Activated naive CD8-positive, alpha-beta T cell treated with anti-CD3 and anti-CD28 coated beads, Interleukin-2, amount 10 ng/mL, durations not matched to agents 7 days and 5 days (primary cell): ENCODE measurements around the gene EDEM3. TPM values are rescaled to one million over a fixed set of nuclear protein-coding genes. Genes with fewer than 3 reads are reported as not detected.

ENCODE experiments used
- ATAC-seq: fragments of 150-1000 bp; cut with Tn5 transposase; one replicate; pipeline ENCODE4 v1.10.0; 2021; ENCODE audit warnings: low read depth, moderate library complexity
- POLR2A ChIA-PET: fragments of 350-600 bp; sonication (Branson Sonifier 250); formaldehyde crosslinking; loops from one replicate; lab custom pipeline; 2021; ENCODE audit warnings: antibody characterized with exemption; lab: Charles Lee
- DNase-seq: peaks from one replicate; pipeline ENCODE4 v3.0.0; 2021
- H3K27ac Mint-ChIP-seq: one replicate; pipeline ENCODE4 v1.8.0; 2022; ENCODE audit warnings: mild to moderate bottlenecking, mixed read lengths
- H3K27me3 Mint-ChIP-seq: one replicate; pipeline ENCODE4 v1.8.0; 2022; ENCODE audit warnings: mild to moderate bottlenecking, moderate library complexity, mixed read lengths
- H3K36me3 Mint-ChIP-seq: one replicate; pipeline ENCODE4 v1.8.0; 2021; ENCODE audit warnings: mild to moderate bottlenecking, mixed read lengths
- H3K4me1 Mint-ChIP-seq: one replicate; pipeline ENCODE4 v1.8.0; 2021; ENCODE audit warnings: mixed read lengths
- H3K4me3 Mint-ChIP-seq: one replicate; pipeline ENCODE4 v1.8.0; 2022; ENCODE audit warnings: mild to moderate bottlenecking, moderate library complexity, mixed read lengths
- H3K9me3 Mint-ChIP-seq: one replicate; pipeline ENCODE4 v1.8.0; 2021; ENCODE audit warnings: mixed read lengths
- total RNA-seq, 2 experiments: library from RNA; stranded (reverse); gene quantifications; one replicate each; pipeline ENCODE4 v1.2.3, GENCODE V29; 2021

The EDEM3 gene
- total RNA-seq, 2 experiments from 2014 or later: 18.8 to 29.9 TPM

GRCh38 chr1:184759112-184759511, 4.5 kb upstream of the EDEM3 start:
- H3K4me1 Mint-ChIP-seq: peaks cover 9% of the 10 kb centered on the region
- ATAC-seq (no peak), DNase-seq (no peak)
- POLR2A ChIA-PET: no interaction called here
- H3K4me3 Mint-ChIP-seq: no peak overlapping the region
- H3K27ac Mint-ChIP-seq: no peak overlapping the region
- peaks cover 3% of the 10 kb centered on the region for H3K9me3 Mint-ChIP-seq
- H3K36me3 Mint-ChIP-seq: no peaks in the 10 kb centered on the region
- peaks cover 14% of the 10 kb centered on the region for H3K27me3 Mint-ChIP-seq

DNA sequence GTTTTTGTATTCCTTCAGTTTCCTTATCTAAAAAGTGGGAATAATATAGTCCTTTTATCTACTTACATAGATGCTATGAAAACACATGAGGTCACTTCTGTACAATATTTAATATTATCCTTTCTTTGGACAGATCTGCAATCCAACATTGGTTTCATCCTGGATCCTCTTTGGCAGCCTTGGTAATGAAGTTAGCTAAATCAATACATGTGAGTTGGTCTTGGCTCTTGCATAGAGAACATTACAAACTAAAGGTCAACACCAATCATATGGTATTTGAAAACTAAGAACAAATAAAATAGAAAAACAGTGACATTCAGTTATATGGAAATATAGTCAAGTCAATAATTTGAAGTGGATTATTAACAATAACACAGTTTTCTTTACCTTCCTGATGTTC, 3.2 kb upstream of the EDEM3 start:
- Mint-ChIP-seq H3K4me1 (peaks cover 18% of the 10 kb centered on the region), H3K36me3 (peaks cover 4% of the 10 kb centered on the region), H3K27me3 (peaks cover 10% of the 10 kb centered on the region), H3K4me3 (no peak overlapping the region), H3K9me3 (no peaks in the 10 kb centered on the region), H3K27ac (no peak overlapping the region)
- DNase-seq: no peak
- no peak for ATAC-seq
- POLR2A ChIA-PET: no interaction called here

DNA sequence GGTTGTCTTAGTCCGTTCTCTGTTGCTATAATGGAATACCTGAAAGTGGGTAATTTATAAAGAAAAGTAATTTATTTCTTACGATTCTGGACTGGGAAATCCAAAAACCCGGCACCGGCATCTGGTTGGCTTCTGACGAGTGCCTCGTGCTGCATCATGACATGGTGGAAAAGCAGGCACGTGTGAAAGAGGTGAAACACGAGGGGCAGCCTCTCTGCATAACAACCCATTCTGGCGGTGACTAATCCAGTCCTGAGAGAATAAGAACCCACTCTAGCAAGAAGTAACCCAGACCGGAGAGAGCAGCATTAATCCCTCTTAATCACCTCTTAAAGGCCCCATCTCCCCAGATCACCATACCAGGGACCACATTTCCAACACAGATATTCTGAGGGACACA, 2.7 kb upstream of the EDEM3 start:
- ATAC-seq (no peak), DNase-seq (no peak)
- H3K9me3 Mint-ChIP-seq: no peaks in the 10 kb centered on the region
- peaks cover 20% of the 10 kb centered on the region for H3K4me1 Mint-ChIP-seq
- peaks cover 10% of the 10 kb centered on the region for H3K27me3 Mint-ChIP-seq
- H3K27ac Mint-ChIP-seq: no peak overlapping the region
- no peak overlapping the region for H3K4me3 Mint-ChIP-seq
- POLR2A ChIA-PET: no interaction called here
- peaks cover 4% of the 10 kb centered on the region for H3K36me3 Mint-ChIP-seq

DNA sequence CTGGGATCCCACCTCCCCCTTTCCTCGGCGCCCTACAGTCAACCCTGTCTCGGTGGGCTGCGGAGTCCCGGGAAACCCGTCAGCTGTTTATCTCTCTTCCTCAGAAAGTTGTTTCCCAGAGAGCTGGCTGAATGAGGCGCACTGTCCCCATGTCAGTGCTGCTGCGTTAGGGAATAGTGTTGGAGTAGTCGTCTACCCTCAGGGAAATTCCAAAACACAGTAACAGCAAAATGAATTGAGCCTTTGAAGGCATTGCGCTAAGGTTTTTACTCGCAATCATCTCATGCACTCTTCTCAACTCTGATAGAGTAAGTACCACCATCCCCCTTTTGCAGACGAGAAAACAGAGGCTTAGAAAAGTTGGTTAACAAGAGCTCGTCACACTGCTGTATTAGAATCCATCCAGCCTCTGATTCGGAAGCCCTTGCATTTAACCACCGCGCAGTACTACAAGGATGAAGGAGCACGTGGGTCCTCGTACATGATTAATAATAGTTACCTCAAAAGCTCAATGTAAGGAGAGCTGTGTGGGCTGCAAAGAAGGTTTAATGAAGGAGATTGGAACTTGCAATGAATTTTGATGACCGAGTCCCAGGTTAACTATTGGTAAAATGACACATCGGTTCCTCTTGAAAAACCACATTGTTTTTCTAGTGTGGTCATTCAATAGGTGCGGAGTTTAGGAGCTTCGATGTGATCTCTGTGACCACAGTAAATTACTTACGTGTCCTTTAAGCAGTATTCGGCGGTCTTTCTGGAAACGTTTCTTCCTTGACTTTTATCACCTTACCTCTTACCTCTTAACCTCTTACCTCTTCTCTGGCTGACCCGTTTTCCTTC, 788 bp upstream of the EDEM3 start:
- no peak for DNase-seq
- POLR2A ChIA-PET: interaction anchor here (0.5 to 2.5 kb wide), 8 partner anchors 10 to 704 kb away, joined by 3 to 11 read pairs (median 3); partner anchors contain the start of genes SWT1, TRMT1L and TSEN15
- H3K4me3 Mint-ChIP-seq: peak overlapping the region; percentile 89
- no peak for ATAC-seq
- peaks cover 4% of the 10 kb centered on the region for H3K36me3 Mint-ChIP-seq
- no peaks in the 10 kb centered on the region for H3K9me3 Mint-ChIP-seq
- peaks cover 25% of the 10 kb centered on the region for H3K4me1 Mint-ChIP-seq
- peak overlapping the region; percentile 82 for H3K27ac Mint-ChIP-seq
- peaks cover 10% of the 10 kb centered on the region for H3K27me3 Mint-ChIP-seq

DNA sequence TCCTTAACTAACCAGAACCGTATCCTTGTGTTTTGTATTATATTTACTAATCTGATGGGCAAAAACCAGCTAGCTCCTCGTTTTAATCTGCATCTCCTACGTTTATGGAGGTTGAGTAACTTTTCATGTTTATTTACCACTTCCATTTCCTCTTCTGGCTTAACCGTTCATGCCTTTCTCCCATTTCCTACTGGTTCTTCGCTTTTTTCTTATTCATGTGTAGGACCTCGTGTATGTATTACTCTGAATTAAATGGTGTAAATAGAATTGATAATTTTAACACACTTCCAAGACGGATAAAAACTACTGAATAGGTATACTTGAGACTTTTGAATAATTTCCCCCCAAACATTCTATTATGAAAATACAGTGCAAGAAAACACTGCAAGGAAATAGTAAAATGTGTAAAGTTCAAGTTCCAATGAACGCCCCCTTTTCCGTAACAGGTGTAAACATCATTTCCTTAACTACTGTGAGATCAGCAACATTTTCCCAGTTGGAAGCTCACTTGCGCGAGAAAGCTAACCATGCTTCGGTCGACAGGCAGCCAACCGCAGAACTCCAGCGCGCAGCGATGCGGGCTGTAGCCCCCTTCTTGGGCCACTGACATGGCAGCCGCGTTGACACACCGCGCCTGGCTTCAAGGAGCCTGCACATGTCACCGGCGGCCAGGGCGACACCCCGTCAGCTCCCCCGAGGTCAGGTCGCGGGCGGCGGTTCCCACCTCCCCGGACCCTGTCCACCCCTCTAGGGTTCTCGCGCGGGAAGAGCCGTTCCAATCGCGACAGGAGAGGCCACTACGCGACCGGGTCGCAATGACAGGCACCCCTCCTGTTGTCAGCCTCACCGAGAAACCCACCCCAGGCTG, 816 bp downstream of the EDEM3 start:
- Mint-ChIP-seq H3K4me1 (peaks cover 27% of the 10 kb centered on the region), H3K36me3 (peaks cover 4% of the 10 kb centered on the region), H3K27ac (peak overlapping the region; percentile 82), H3K4me3 (peak overlapping the region; percentile 89), H3K9me3 (no peaks in the 10 kb centered on the region), H3K27me3 (peaks cover 10% of the 10 kb centered on the region)
- POLR2A ChIA-PET: interaction anchor here (1.0 to 2.5 kb wide), 4 partner anchors 8 to 702 kb away, joined by 3 to 11 read pairs (median 3); partner anchors contain the start of gene TSEN15
- peak; percentile 3 for ATAC-seq
- DNase-seq: peak; percentile 71

DNA sequence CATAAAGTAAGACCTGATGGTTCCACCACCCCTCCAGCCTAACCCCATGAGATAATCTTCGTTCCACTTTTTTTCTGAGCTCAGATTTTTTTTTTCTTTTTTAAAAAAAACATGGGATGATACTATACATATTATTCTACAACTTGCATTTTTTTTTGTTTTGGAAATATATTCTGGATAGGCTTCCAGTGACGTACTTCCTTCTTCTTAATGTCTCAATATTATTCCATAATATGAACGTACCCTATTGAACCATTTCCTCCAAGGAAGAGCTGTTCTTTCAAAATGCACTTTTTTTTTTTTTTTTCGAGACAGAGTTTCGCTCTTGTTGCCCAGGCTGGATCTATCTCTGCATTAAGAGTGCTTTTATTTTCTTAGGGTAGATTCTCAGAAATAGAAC, 1.5 kb downstream of the EDEM3 start:
- ATAC-seq (no peak), DNase-seq (no peak)
- peak overlapping the region; percentile 82 for H3K27ac Mint-ChIP-seq
- peaks cover 10% of the 10 kb centered on the region for H3K27me3 Mint-ChIP-seq
- H3K4me3 Mint-ChIP-seq: peak overlapping the region; percentile 89
- H3K36me3 Mint-ChIP-seq: peaks cover 4% of the 10 kb centered on the region
- H3K9me3 Mint-ChIP-seq: no peaks in the 10 kb centered on the region
- peaks cover 27% of the 10 kb centered on the region for H3K4me1 Mint-ChIP-seq
- POLR2A ChIA-PET: interaction anchor here (2.5 kb wide), 1 partner anchor 10 kb away, joined by 11 read pairs; no protein-coding TSS in a partner anchor

GRCh38 chr1:184752656-184753055, 2.0 kb downstream of the EDEM3 start:
- DNase-seq (no peak), ATAC-seq (no peak)
- Mint-ChIP-seq H3K9me3 (no peaks in the 10 kb centered on the region), H3K27ac (no peak overlapping the region), H3K4me1 (peaks cover 27% of the 10 kb centered on the region), H3K36me3 (peaks cover 4% of the 10 kb centered on the region), H3K4me3 (peak overlapping the region; percentile 89), H3K27me3 (peaks cover 10% of the 10 kb centered on the region)
- POLR2A ChIA-PET: interaction anchor here (2.5 kb wide), 1 partner anchor 10 kb away, joined by 11 read pairs; no protein-coding TSS in a partner anchor

DNA sequence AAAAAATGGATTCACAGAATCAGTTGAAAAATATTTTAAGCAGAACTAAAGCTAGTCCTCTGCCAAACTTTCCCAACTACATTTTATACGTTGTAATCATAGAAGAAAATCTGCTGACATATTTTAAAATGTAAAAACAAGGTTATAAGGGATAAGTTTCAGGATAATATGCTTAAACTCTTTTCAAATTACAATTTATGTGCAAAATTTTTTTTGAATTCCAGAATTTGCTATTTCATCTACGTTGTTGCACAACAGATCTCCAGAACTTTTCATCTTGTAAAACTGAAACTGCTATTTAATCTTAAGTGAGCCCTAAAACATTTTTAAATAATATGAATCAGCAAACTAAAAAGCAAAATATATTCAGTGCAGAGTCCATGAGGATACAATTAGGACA, 5.9 kb downstream of the EDEM3 start:
- Mint-ChIP-seq H3K36me3 (peaks cover 14% of the 10 kb centered on the region), H3K27ac (no peak overlapping the region), H3K4me1 (peaks cover 34% of the 10 kb centered on the region), H3K27me3 (no peaks in the 10 kb centered on the region), H3K4me3 (no peak overlapping the region), H3K9me3 (no peaks in the 10 kb centered on the region)
- ATAC-seq (no peak), DNase-seq (no peak)
- POLR2A ChIA-PET: no interaction called here

- H3K27me3 Mint-ChIP-seq: no peaks in the 10 kb centered on the region
- POLR2A ChIA-PET: interaction anchor here (0.5 to 0.6 kb wide), 2 partner anchors 13 to 15 kb away, joined by 3 to 5 read pairs; no protein-coding TSS in a partner anchor
- no peak overlapping the region for H3K27ac Mint-ChIP-seq
- ATAC-seq (no peak), DNase-seq (no peak)
- H3K9me3 Mint-ChIP-seq: no peaks in the 10 kb centered on the region
- H3K4me1 Mint-ChIP-seq: peaks cover 29% of the 10 kb centered on the region
- H3K36me3 Mint-ChIP-seq: peaks cover 10% of the 10 kb centered on the region
- no peak overlapping the region for H3K4me3 Mint-ChIP-seq
These were observed 7.3 kb downstream of the EDEM3 start for GRCh38 chr1:184747089-184747955.

- H3K36me3 Mint-ChIP-seq: peaks cover 12% of the 10 kb centered on the region
- peak overlapping the region; percentile 25 for H3K27ac Mint-ChIP-seq
- H3K9me3 Mint-ChIP-seq: no peaks in the 10 kb centered on the region
- DNase-seq (no peak), ATAC-seq (no peak)
- no peaks in the 10 kb centered on the region for H3K27me3 Mint-ChIP-seq
- no peak overlapping the region for H3K4me3 Mint-ChIP-seq
- peaks cover 28% of the 10 kb centered on the region for H3K4me1 Mint-ChIP-seq
- POLR2A ChIA-PET: interaction anchor here (0.9 kb wide), 1 partner anchor 9 kb away, joined by 3 read pairs; the partner anchor contains the start of gene EDEM3
These were observed 8.6 kb downstream of the EDEM3 start for GRCh38 chr1:184745929-184746638.

DNA sequence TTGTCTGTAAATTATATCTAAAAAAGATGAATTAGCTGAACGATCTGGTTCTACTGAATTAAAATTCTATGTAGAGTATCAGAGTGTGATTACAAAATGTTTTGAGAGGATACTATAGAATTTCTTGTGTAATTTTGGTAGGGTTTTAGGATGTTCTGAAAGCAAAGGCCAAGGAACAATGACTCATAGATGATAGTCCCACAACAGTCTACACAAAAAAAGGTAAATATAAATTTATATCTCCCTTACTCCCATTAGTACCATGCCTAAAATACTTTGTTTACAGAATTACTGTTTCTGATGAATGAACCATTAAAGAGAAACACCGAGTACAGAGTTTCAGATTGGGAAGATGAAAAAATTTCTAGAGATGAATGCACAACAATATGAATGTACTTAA, 9.5 kb downstream of the EDEM3 start:
- H3K27ac Mint-ChIP-seq: no peak overlapping the region
- POLR2A ChIA-PET: interaction anchor here (0.9 kb wide), 1 partner anchor 10 kb away, joined by 3 read pairs; the partner anchor contains the start of gene EDEM3
- peaks cover 12% of the 10 kb centered on the region for H3K36me3 Mint-ChIP-seq

More for the DNA sequence above, 9.5 kb downstream of the EDEM3 start:
- H3K4me3 Mint-ChIP-seq: no peak overlapping the region
- H3K27me3 Mint-ChIP-seq: no peaks in the 10 kb centered on the region
- no peak for DNase-seq
- H3K4me1 Mint-ChIP-seq: peaks cover 26% of the 10 kb centered on the region
- no peak for ATAC-seq
- H3K9me3 Mint-ChIP-seq: no peaks in the 10 kb centered on the region
